ENCODE results near the gene RANBP9.

GRCh38 chr6:13694562-13694961, 17.1 kb downstream of the RANBP9 start:
- TF ChIP-seq CTCF (IDR thresholded peaks at IDR 0.05; ENCODE audit: poor library complexity): no peak
- no peak for TF ChIP-seq EZH2 (IDR thresholded peaks at IDR 0.05; ENCODE audit: borderline replicate concordance)
- no peak for TF ChIP-seq EZH2phosphoT487 (IDR thresholded peaks at IDR 0.05; ENCODE audit: low read depth, severe bottlenecking, unreplicated experiment)

Data from hepatocyte (in vitro differentiated cells).